Mammary epithelial cell (primary cell): ENCODE measurements around the gene ISM1.

Experiments used
- CTCF ChIP-seq, 2 donors: IDR thresholded peaks in 1 of 2; conservative IDR thresholded peaks in 1 of 2; 2 replicates each; pipeline ENCODE4 v1.5.1; 2011 to 2012; ENCODE audit warnings: inconsistent platforms in 2 of 2, low read length in 2 of 2, mild to moderate bottlenecking in 2 of 2, control low read depth in 1 of 2, low read depth in 1 of 2; ENCODE audit not compliant: insufficient read depth in 1 of 2; ENCODE audit errors: extremely low read depth in 1 of 2
- EZH2 ChIP-seq: IDR thresholded peaks from 2 replicates; pipeline ENCODE4 v1.6.1; 2012; ENCODE audit warnings: low read length, inconsistent platforms, borderline replicate concordance

- no peak for TF ChIP-seq CTCF (conservative IDR thresholded peaks at IDR 0.05 in 1 of 2, IDR thresholded peaks at IDR 0.05 in 1 of 2; ENCODE audit: extremely low read depth in 1 of 2, insufficient read depth in 1 of 2, low read depth in 1 of 2, low read length in 2 of 2)
- TF ChIP-seq EZH2, result no peak
Observed at GRCh38 chr20:13226367-13226766, 5.3 kb downstream of the ISM1 start.
